Smooth muscle cell (in vitro differentiated cells): ENCODE data around the gene CTTNBP2. TPM values are rescaled to one million over a fixed set of nuclear protein-coding genes. Genes with fewer than 3 reads are reported as not detected.
A peak's percentile ranks its signal among the peaks of the same experiment; 100 is the strongest.

Experiments
- DNase-seq: peaks from one replicate; lab custom pipeline; 2025; ENCODE audit not compliant: unreplicated experiment; lab: John Stamatoyannopoulos, UW
- H2AFZ ChIP-seq: fragments of 200-600 bp; sonication (generic); 2 replicates; pipeline ENCODE4 v1.6.0; 2016; ENCODE audit warnings: antibody characterized with exemption, low read depth, mild to moderate bottlenecking
- H3F3A ChIP-seq: fragments of 200-600 bp; sonication (generic); 2 replicates; pipeline ENCODE4 v1.6.0; 2017; ENCODE audit warnings: antibody characterized with exemption, low read depth
- H3K27ac ChIP-seq: fragments of 200-600 bp; sonication (generic); 2 replicates; pipeline ENCODE4 v1.5.1; 2016; ENCODE audit warnings: low read depth, mild to moderate bottlenecking
- H3K27me3 ChIP-seq: fragments of 200-600 bp; sonication (generic); 2 replicates; pipeline ENCODE4 v1.6.1; 2016; ENCODE audit warnings: low read depth, mild to moderate bottlenecking
- H3K36me3 ChIP-seq: fragments of 200-600 bp; sonication (generic); 2 replicates; pipeline ENCODE4 v1.5.1; 2016; ENCODE audit warnings: low read depth
- H3K4me1 ChIP-seq: fragments of 200-600 bp; sonication (generic); 2 replicates; pipeline ENCODE4 v1.5.1; 2016; ENCODE audit warnings: low read depth
- H3K4me2 ChIP-seq: fragments of 200-600 bp; sonication (generic); 2 replicates; pipeline ENCODE4 v1.6.0; 2016; ENCODE audit warnings: mild to moderate bottlenecking
- H3K4me3 ChIP-seq: fragments of 200-600 bp; sonication (generic); 2 replicates; pipeline ENCODE4 v1.5.1; 2016; ENCODE audit warnings: mild to moderate bottlenecking
- H3K79me2 ChIP-seq: fragments of 200-600 bp; sonication (generic); 2 replicates; pipeline ENCODE4 v1.6.0; 2016; ENCODE audit warnings: low read depth, mild to moderate bottlenecking
- H3K9ac ChIP-seq: fragments of 200-600 bp; sonication (generic); 2 replicates; pipeline ENCODE4 v1.6.0; 2016; ENCODE audit warnings: low read depth
- H3K9me3 ChIP-seq: fragments of 200-600 bp; sonication (generic); replicated peaks from 2 replicates; pipeline ENCODE4 v1.5.1; 2016; ENCODE audit warnings: low read depth
- H4K20me1 ChIP-seq: fragments of 200-600 bp; sonication (generic); 2 replicates; pipeline ENCODE4 v1.6.0; 2016; ENCODE audit warnings: low read depth
- WGBS: methylation state at CpG from one replicate; pipeline ENCODE4 v1.1.7; 2016; ENCODE audit warnings: low lambda C conversion rate; 5-methylcytosine and 5-hydroxymethylcytosine counted together
- polyA plus RNA-seq: library from polyadenylated mRNA; unstranded; fragments of >200 nt; fragmentation: Nextera tagmentation; extraction: Ambion mirVana; gene quantifications from 2 replicates; pipeline ENCODE4 v1.2.1, GENCODE V29; 2016
- total RNA-seq: library from RNA; depleted of rRNA; stranded (reverse); fragments of >200 nt; gene quantifications from 2 replicates; pipeline ENCODE4 v1.2.3, GENCODE V29; 2014
- TF ChIP-seq, protein P1 (sequence below): fragments of 200-600 bp; sonication (generic); IDR thresholded peaks from 2 replicates; pipeline ENCODE4 v1.5.1; 2017; ENCODE audit warnings: borderline replicate concordance, mild to moderate bottlenecking, antibody characterized with exemption; ENCODE audit not compliant: insufficient read depth, poor library complexity, severe bottlenecking

Gene CTTNBP2
- total and polyA plus RNA-seq, 2 experiments from 2014 or later, result 4.8 to 42.3 TPM

- WGBS, result 55% methylated on average over 5 of the region's 5 CpGs
- TF ChIP-seq, protein P1, sequence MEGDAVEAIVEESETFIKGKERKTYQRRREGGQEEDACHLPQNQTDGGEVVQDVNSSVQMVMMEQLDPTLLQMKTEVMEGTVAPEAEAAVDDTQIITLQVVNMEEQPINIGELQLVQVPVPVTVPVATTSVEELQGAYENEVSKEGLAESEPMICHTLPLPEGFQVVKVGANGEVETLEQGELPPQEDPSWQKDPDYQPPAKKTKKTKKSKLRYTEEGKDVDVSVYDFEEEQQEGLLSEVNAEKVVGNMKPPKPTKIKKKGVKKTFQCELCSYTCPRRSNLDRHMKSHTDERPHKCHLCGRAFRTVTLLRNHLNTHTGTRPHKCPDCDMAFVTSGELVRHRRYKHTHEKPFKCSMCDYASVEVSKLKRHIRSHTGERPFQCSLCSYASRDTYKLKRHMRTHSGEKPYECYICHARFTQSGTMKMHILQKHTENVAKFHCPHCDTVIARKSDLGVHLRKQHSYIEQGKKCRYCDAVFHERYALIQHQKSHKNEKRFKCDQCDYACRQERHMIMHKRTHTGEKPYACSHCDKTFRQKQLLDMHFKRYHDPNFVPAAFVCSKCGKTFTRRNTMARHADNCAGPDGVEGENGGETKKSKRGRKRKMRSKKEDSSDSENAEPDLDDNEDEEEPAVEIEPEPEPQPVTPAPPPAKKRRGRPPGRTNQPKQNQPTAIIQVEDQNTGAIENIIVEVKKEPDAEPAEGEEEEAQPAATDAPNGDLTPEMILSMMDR, result no peak
- H3K27me3 ChIP-seq, result no peaks in the 10 kb centered on the region
These were observed 42.8 kb downstream of the CTTNBP2 start for GRCh38 chr7:117830422-117830954.

GRCh38 chr7:117829450-117830117 is 43.7 kb downstream of the CTTNBP2 start:
- H3K4me2 ChIP-seq, result no peak overlapping the region
- peaks cover 9% of the 10 kb centered on the region for H3K79me2 ChIP-seq
- no peak overlapping the region for H2AFZ ChIP-seq
- no peaks in the 10 kb centered on the region for H3K27me3 ChIP-seq
- H3K9me3 ChIP-seq, result no peaks in the 10 kb centered on the region
- TF ChIP-seq, protein P1, result no peak
- no peaks in the 10 kb centered on the region for H3K36me3 ChIP-seq
- no peak overlapping the region for H3K4me3 ChIP-seq
- WGBS, result 92% methylated on average over 1 of the region's 1 CpG
- peaks cover 17% of the 10 kb centered on the region for H3F3A ChIP-seq
- no peak overlapping the region for H3K9ac ChIP-seq
- H3K27ac ChIP-seq, result peak overlapping the region; percentile 61
- peaks cover 3% of the 10 kb centered on the region for H4K20me1 ChIP-seq
- DNase-seq, result no peak
- H3K4me1 ChIP-seq, result peaks cover 6% of the 10 kb centered on the region

More at GRCh38 chr7:117830422-117830954, 42.8 kb downstream of the CTTNBP2 start:
- Histone ChIP-seq H3F3A (peaks cover 20% of the 10 kb centered on the region), H4K20me1 (peaks cover 3% of the 10 kb centered on the region), H3K9me3 (no peaks in the 10 kb centered on the region), H3K36me3 (no peaks in the 10 kb centered on the region), H3K79me2 (peaks cover 9% of the 10 kb centered on the region), H3K4me1 (peaks cover 6% of the 10 kb centered on the region), H3K9ac (no peak overlapping the region), H3K4me3 (no peak overlapping the region), H3K27ac (no peak overlapping the region), H3K4me2 (peak overlapping the region; percentile 52), H2AFZ (peak overlapping the region; percentile 39)
- no peak for DNase-seq

GRCh38 chr7:117828825-117829224 is 44.4 kb downstream of the CTTNBP2 start:
- no peaks in the 10 kb centered on the region for H3K36me3 ChIP-seq
- DNase-seq, result no peak
- H2AFZ ChIP-seq, result no peak overlapping the region
- peak overlapping the region; percentile 61 for H3K27ac ChIP-seq
- H3K4me2 ChIP-seq, result peak overlapping the region; percentile 62
- TF ChIP-seq, protein P1, result no peak
- H3K9ac ChIP-seq, result no peak overlapping the region
- H3K9me3 ChIP-seq, result no peaks in the 10 kb centered on the region
- no peaks in the 10 kb centered on the region for H3K27me3 ChIP-seq
- H3K4me3 ChIP-seq, result no peak overlapping the region
- H4K20me1 ChIP-seq, result peaks cover 3% of the 10 kb centered on the region
- WGBS, result 36% methylated on average over 2 of the region's 2 CpGs
- peaks cover 17% of the 10 kb centered on the region for H3F3A ChIP-seq
- peaks cover 9% of the 10 kb centered on the region for H3K79me2 ChIP-seq
- H3K4me1 ChIP-seq, result peaks cover 6% of the 10 kb centered on the region

- peak overlapping the region; percentile 62 for H3K4me2 ChIP-seq
- TF ChIP-seq, protein P1, result no peak
- peaks cover 6% of the 10 kb centered on the region for H3K4me1 ChIP-seq
- no peaks in the 10 kb centered on the region for H3K36me3 ChIP-seq
- peaks cover 9% of the 10 kb centered on the region for H3K79me2 ChIP-seq
- no peaks in the 10 kb centered on the region for H3K27me3 ChIP-seq
- 50% methylated on average over 2 of the region's 2 CpGs for WGBS
- H3K27ac ChIP-seq, result peak overlapping the region; percentile 61
- peaks cover 3% of the 10 kb centered on the region for H4K20me1 ChIP-seq
- peaks cover 17% of the 10 kb centered on the region for H3F3A ChIP-seq
- H3K9me3 ChIP-seq, result no peaks in the 10 kb centered on the region
- H2AFZ ChIP-seq, result no peak overlapping the region
- no peak overlapping the region for H3K4me3 ChIP-seq
- no peak for DNase-seq
- no peak overlapping the region for H3K9ac ChIP-seq
These were observed 45.4 kb downstream of the CTTNBP2 start for GRCh38 chr7:117827862-117828261.
